Endometrial microvascular endothelial cells (primary cell): ENCODE results near the gene TBC1D9. TPM values are rescaled to one million over a fixed set of nuclear protein-coding genes. Genes with fewer than 3 reads are reported as not detected.

Source experiments
- in situ Hi-C: cut with HindIII; loops from 2 replicates; pipeline ENCODE4 v1.10.0; 2017; ENCODE audit warnings: low sequenced_read_pairs, low pct_unique_long_range_greater_than_20kb; ENCODE audit errors: inconsistent ontology term
- total RNA-seq: library from RNA; depleted of rRNA; stranded (reverse); fragments of >200 nt; gene quantifications from one replicate; pipeline ENCODE4 v1.2.3, GENCODE V29; 2015; ENCODE audit errors: inconsistent ontology term

The TBC1D9 gene
- total RNA-seq, 1 donor from 2014 or later = 35.3 TPM

DNA sequence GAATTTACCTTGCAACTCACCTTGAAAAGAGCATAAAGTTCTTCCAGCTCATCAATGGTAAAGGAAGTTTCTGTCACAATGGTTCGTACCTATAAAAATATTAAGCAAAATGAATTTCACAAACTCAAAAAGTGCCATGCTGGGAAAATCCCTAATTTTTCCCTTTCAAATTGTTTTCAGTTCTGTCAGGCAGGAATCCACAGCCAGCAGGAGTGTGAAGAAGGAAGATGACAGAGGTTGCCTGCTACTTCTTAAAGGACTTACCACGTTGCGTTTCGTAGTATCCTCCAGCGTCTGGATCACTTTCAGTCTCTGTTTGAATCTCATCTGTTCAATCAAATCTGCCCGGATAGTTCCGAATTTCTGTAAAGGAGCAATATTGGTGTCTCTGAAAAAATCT is 117.1 kb downstream of the TBC1D9 start:
- in situ Hi-C loops = no loop called here

DNA sequence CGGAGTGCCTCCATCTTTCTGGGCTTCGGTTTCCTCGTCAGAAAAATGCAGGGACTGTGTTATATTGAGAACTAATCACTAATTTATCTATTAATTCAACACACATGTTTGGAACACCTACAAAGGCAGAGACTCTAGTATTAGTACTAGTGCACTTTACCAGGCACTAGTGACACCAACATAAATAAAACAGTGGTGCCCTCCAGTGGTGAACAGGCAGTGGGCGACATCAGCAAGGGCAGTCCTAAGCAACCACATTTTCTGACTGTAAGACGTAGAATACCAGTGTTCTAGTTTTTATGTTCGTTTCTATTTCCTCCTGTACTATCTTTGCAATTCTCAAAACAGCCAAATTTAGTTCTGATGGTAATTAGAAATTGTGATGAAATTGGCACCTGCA is 118.3 kb downstream of the TBC1D9 start:
- in situ Hi-C loops = no loop called here

DNA sequence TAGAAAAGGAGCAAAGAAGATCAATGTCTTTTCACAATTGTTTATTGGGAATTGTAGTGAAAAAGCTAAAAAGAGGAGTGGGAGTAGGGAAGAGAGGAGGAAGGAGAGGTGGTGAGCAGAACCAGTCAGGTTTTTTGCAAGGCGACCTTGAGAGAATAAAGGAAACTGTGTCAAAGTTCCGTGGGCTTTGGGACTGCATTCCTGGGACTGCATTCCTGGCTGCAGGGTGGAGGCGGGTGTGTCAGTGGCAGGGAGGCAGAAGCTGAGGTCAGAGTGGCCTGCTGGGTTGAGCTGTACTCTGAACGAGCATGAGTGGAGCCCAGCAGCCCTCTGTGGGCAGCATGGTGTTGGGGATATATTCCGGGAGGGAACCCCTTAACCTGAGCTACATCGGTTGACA is 120.6 kb downstream of the TBC1D9 start:
- in situ Hi-C loops = no loop called here

DNA sequence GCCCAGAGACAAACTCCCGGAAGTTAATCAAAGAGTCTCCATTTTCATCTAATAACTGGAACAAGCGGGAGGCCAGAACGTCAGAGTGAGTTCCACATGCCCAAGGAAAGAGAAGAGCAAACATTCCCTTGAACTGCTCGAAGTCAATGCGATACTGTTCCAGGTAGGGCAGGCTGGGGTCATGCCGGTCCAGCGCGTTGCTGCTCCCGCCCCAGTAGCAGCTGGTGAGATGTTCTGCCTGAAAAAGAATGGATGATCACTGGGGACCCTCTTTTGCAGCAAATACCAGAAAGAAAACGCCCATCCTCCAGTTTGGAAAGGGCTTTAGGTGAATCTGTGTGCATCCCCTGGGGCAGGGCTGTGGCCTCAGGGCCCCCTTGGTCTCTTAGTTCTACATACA is 122.2 kb downstream of the TBC1D9 start:
- in situ Hi-C loops = no loop called here

DNA sequence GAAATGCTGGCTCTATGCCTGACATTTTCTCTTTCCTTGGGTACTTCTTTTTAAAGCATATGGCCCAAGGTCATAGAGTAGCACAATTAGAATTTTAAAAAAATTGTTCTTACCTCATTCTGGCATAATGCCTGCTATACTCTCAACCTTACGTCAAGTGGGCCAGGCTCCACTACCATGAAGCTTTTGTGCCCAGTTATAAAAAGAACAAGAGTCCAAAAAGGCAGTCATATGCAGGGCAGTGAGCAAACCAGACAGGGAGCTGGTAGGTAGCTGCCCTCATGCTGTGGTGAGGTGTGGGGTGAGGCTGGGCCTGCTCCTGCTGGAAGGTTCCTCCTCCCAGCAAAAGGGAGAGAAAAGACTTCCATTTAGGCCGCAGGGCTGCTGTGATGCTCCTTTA is 123.1 kb downstream of the TBC1D9 start:
- in situ Hi-C loops = no loop called here

DNA sequence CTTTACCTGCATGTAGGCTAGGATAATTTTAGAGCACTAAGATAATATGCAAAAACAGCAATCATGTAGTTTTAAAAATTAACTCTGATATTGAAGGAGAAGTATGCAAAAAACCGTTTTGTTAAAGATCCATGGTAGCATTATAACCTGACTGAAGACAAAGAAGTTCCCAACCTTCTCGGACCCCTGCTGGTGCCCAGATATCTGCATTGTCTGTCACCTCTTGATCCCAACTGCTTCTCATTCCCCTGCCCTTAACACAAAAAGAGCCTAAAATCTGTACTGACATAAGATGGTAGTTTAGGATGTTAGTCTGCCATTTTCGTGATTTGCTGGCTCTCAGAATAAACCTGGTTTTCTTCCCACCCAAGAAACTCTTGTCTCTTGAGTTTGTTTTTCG is 125.9 kb downstream of the TBC1D9 start:
- in situ Hi-C loops = no loop called here

DNA sequence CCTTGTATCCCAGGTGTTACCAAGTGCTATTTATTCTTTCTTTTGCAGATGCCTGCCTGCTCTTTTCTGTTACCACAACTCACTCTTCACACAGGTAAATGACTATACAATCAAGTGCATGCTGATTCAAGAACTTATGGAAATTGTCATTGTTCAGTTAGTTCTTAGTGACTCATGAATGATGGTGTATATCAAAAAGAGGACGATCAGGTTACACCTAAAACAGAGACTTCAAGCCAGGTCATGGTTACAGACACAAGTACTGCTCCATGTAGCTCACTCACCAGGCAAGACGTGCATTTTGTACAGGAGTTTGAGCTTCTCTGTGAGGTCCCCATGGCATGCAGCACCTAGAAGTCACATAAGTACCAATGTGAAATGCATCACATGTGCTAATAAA is 128.2 kb downstream of the TBC1D9 start:
- in situ Hi-C loops = no loop called here

DNA sequence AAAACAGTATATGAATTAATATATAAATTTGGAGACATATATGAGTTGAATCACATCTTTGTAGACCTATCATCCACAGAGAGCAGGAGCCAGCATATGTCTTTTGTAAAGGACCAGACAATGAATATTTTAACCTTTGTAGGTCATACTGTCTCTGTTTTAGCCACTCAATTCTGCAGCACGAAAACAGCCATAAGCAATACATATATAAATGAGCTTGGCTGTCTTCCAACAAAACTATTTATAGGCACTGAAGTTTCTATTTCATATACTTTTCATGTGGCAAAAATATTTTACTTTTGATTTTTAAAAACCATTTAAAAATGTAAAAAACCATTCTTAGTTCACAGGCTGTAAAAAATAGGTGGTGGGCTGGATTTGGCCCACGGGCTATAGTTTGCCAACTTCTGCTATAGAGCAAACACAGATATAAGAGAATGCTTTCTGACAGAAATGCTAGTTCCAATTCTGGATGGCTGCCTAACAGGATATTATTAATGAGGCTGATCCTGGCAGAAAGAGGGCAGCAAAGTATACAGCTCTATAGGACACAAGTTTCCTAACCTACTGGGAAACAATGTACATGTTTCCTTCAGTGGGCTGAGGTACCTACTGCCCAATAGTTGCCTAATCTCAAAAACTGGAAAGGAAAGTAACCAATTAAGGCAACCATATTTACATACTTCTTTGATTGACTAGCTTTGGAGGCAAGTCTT is 129.4 kb downstream of the TBC1D9 start:
- in situ Hi-C loops = no loop called here

DNA sequence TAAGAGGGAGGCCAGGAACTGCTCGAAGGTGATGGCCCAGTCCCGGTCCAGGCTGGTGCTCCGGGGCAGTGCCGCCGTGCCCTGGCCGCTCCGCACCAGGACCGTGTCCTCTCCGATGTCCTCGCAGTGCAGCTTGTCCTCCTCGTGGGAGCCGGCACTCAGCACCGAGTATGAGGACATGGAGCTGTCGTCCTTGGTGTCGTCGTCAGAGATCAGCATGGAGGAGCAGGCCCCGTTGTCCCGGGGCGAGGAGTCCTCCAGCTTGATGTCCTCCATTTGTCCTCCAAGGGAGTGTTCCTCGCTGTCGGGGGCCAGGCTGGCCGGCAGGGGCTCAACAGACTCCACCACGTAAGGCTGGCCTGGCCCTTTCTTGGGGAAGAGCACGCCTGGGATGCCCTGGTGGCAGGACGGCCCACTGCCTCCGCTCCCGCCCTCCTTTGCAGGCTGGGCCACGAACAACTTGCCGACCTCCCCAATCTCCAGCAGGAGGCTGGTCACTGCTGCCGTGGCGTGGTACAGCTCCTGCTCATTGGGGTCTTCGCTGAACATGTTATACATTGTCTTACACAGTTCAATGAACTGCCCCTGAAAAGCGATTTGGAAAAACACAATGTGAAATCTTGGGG is 133.7 kb downstream of the TBC1D9 start:
- in situ Hi-C loops = no loop called here

DNA sequence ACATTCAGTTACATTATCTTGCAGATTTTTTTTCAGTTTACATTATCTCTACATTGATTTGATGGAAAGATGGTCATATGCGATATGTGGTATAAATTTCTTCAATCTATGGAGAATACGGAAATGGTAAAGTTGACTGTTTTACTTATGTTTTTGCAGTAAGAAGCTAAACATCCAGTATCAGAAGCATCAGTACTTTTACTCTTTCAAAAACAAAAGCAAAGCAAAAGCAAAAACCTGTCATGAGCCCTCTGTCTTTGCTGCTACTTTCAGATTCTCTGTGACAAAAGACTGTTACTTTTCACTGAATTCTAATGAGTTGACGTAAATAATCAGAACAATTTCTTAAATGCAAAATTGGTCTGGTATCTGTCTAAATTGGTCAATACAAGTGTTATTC is 135.0 kb downstream of the TBC1D9 start:
- in situ Hi-C loops = no loop called here

DNA sequence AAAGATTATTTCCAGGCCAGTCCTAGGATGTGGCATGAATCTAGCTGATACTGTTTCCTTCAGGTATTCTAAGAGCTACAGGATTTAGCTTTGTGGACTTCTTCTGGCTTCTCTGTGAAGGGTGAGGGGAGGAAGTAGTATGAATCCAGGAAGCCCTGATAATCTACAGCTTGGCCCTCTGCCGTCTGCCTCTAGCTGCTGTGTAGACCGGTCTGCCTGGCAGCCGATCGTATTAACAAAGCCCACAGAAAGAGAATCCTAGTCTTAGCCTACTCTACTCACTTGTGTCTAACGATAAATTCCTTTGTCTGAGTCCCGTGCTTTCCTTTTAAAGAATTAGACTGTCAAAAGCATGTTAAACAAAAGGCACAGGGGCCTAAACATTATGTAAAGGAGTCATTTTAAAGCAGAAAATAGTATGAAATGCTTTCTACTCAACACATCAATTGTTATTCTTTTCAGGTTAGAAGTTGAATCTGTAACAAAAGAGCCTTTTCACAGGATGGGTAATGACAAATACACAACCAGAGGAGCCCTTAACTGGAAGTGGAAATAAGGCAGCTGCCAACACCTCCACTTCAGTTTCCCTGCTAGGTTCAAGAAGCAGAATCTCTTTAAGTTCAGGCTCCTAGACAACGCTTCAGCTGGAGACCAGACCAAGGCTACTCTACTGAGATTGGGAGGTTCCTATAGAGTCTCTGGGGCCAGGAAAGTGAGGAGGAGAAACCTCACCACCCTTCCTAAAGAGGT is 138.5 kb downstream of the TBC1D9 start:
- in situ Hi-C loops = no loop called here

DNA sequence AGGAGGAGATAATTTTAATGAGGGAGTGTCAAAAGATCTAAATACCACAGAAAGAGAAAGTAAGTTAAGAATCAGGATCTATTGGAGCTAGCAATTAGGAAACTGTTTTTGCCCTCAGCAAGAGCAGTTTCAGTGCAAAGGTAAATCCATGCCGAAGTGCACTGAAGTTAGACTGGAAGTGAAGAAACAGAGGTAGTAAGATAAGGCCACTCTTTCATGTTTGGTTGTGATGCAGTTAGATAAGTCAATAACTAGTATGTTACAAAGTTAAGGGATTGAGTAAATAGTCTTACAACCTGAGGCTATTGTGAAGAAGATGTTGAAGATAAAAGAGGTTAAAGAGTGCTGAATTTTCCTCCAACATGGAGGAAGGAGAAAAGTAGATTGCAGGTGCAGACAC is 140.7 kb downstream of the TBC1D9 start:
- in situ Hi-C loops = no loop called here

DNA sequence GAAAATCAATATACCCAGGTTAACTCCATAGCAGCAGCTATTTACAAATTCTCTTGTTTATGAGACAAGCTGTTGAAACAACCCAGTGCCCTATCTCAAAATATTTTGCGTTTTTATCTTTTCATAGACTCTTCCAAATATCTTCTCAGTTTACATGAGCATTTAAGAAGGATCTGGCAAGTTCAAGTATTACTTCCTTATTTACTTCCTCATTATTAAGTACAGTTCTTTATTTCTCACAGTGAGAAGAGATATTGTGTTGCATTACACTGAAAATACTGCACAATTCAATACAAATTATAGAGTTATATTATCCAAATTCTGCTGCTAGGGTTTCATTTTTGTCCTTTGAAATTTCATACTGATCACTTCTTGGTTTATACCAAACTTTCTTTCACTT is 143.8 kb downstream of the TBC1D9 start:
- in situ Hi-C loops = no loop called here

DNA sequence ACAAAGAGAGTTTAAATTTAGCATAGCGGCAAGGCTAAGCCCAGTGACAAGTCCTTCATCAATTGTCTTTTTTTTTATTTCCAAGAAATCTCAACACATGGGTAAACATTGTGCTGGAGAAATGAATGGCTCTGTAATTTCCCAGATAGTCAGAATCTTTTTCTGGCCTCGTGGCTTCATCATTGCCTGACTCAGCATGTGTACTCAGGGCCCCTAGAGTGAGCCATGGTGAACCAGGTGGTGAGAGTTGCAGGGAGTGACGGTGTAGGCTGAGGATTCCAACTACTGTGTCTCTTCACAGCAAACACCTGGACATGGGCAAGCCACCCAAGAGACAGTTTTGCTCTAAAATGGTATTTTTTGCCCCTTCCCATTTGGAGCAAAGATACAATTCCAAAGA is 144.3 kb downstream of the TBC1D9 start:
- in situ Hi-C loops = no loop called here

DNA sequence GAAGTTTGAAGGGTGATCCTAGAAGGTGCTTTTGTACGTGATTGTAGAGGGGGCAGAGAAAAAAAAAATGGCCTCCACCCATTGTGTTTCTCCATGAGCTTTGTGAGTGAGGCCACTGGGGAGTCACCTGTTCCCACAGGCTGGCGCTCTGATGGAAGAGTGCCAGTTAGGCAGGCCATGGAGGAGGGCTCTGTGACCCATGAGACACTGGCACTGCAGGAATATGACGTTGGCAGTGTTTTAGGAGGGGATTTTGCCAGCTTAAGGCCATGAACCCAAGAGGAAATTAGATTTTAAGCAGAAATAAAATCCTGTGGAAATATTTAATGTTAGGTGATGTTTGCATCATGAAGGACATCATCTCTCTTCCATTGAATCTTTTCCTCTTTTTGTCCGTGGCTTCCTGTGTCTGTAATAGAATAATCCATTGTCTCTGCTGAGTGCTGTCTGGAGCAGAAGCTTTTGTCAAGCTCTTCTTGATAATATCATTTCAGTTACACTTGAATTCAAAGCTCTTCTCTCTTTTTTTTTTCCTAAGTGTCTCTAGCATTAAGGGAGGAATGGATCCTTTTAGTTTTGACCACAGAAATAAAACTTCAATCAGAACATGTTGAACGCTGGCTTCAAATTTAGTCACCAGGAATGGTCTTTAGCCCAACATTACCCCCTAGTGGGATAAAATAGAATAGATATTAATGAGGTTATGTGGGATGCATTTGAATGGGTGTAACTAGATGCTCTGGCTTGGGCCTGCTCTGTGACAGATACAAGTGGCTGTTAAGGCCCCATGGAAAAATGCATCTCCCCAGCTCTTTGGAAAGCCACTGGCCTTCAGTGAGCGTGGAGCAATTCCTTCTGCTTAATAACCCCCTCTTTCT is 146.4 kb downstream of the TBC1D9 start:
- in situ Hi-C loops = no loop called here

DNA sequence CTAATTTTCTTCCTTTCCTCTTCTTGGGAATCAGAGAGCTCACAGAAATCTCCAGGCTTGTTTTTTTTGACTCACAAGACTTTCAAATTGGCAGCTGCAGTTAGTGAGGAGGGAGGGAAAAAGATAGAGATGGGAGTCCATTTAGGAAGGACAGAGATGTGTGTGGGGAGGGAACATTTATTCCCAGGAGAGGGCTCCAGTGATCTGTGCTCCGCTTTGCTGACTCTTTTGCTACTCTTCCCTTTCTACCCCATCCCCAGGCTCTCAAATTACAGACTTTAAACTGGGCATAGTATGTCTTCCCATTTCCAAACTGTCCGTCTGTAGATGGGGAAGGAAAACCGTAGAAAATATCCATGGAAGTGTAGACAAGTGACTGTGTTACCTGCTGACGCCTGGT is 148.3 kb downstream of the TBC1D9 start:
- in situ Hi-C loops = no loop called here

DNA sequence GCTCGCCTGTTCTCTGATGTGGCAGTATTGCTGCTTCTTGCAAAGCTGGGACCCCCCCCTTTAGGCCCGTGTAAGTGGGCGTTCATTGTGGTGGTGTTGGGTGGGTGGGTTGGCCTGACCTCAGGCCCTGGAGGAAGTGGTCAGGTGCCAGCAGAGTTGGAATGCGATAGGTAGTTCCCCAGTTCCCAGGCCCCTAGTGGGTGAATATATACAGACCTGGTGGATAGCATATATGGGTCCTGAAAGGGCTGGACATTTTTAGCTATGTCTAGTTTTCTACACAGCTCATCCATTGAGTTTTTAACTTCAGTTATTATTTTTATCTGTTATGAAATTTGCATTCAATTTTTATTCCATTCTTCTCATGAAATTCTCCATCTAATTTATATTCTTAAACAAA is 151.6 kb downstream of the TBC1D9 start:
- in situ Hi-C loops = no loop called here

DNA sequence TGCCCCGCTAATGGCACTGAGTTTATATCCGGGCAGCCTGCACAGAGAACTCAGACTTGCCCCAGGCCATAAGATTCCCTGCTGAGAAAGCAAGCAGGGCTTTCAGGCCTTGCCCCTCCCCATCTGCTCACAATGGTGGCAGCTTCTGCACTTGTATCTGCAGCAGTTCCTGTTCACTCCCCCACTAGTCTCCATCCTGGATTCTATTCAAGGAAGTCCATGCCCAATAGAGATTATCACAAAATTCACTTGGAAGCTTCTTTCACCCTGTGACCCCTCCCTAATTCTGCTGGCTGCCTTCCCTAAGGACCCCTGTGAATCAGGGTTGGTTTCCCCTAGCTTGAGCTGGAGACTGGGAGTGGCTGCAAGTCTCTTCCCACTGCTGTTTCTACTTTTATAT is 152.9 kb downstream of the TBC1D9 start:
- in situ Hi-C loops = no loop called here

DNA sequence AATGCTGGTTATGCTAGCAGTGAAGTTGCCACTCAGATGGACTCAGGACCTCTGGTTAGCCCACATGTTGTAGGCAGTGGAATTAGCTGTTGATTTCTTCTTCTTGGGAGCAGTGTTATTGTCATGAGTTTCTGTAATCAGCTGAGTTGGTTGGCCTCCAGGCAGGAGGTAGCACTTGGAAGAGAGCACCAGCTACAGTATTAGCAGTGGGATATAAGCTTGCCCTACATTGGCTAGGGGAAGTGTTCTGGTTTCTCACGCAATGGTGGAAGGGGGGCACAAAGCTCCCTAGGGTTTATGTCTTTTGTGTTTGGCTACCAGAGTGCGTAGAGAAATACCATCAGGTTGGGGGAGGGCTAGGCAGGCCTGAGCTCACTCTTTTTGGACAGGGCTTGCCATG is 153.5 kb downstream of the TBC1D9 start:
- in situ Hi-C loops = no loop called here
